Astrocyte (in vitro differentiated cells and primary cell): Measurements from ENCODE around the gene FGF9. TPM values are rescaled to one million over a fixed set of nuclear protein-coding genes. Genes with fewer than 3 reads are reported as not detected.
A peak's percentile ranks its signal among the peaks of the same experiment; 100 is the strongest.

Experiments
- DNase-seq: peaks from one replicate; pipeline ENCODE4 v3.0.0-alpha.2; 2010; ENCODE audit warnings: low read depth
- FAIRE-seq: peaks from 2 replicates; lab custom pipeline; 2011; peaks lifted over from hg19 to GRCh38; lab: Jason Lieb, UNC
- H2AFZ ChIP-seq: 2 replicates; pipeline ENCODE4 v1.6.0; 2012; ENCODE audit warnings: low read depth, low read length, inconsistent platforms
- H3K27ac ChIP-seq: 2 replicates; pipeline ENCODE4 v1.5.1; 2011; ENCODE audit warnings: low read depth, low read length, inconsistent platforms
- H3K27me3 ChIP-seq: 2 replicates; pipeline ENCODE4 v1.6.0; 2011; ENCODE audit warnings: low read length, inconsistent platforms; ENCODE audit not compliant: insufficient read depth
- H3K36me3 ChIP-seq: 2 replicates; pipeline ENCODE4 v1.5.1; 2011; ENCODE audit warnings: low read length, inconsistent platforms; ENCODE audit not compliant: insufficient read depth
- H3K4me1 ChIP-seq: 2 replicates; pipeline ENCODE4 v1.5.1; 2011; ENCODE audit warnings: low read length, inconsistent platforms; ENCODE audit not compliant: insufficient read depth
- H3K4me2 ChIP-seq: 2 replicates; pipeline ENCODE4 v1.6.0; 2012; ENCODE audit warnings: low read length, inconsistent platforms
- H3K4me3 ChIP-seq: 2 replicates; pipeline ENCODE4 v1.5.1; 2011; ENCODE audit warnings: low read depth, mild to moderate bottlenecking, low read length, inconsistent platforms; ENCODE audit not compliant: insufficient read depth
- H3K79me2 ChIP-seq: 2 replicates; pipeline ENCODE4 v1.6.0; 2012; ENCODE audit warnings: mild to moderate bottlenecking, low read length, inconsistent platforms; ENCODE audit not compliant: insufficient read depth
- H3K9ac ChIP-seq: 2 replicates; pipeline ENCODE4 v1.6.0; 2012; ENCODE audit warnings: mild to moderate bottlenecking, low read length, inconsistent platforms
- H3K9me3 ChIP-seq: 2 replicates; pipeline ENCODE4 v1.5.1; 2012; ENCODE audit warnings: low read depth, mild to moderate bottlenecking, low read length, inconsistent platforms; ENCODE audit not compliant: insufficient read depth
- H4K20me1 ChIP-seq: 2 replicates; pipeline ENCODE4 v1.6.0; 2012; ENCODE audit warnings: low read length, inconsistent platforms; ENCODE audit not compliant: insufficient read depth
- H3K27ac Mint-ChIP-seq: one replicate; pipeline ENCODE4 v1.8.0; 2021; ENCODE audit warnings: mild to moderate bottlenecking, mixed read lengths; ENCODE audit not compliant: unreplicated experiment
- H3K27me3 Mint-ChIP-seq: one replicate; pipeline ENCODE4 v1.8.0; 2021; ENCODE audit warnings: low read depth, mixed read lengths; ENCODE audit not compliant: unreplicated experiment
- H3K36me3 Mint-ChIP-seq: one replicate; pipeline ENCODE4 v1.8.0; 2021; ENCODE audit warnings: low read depth, mixed read lengths; ENCODE audit not compliant: unreplicated experiment
- H3K4me1 Mint-ChIP-seq: one replicate; pipeline ENCODE4 v1.8.0; 2021; ENCODE audit warnings: low read depth, mixed read lengths; ENCODE audit not compliant: unreplicated experiment
- H3K4me3 Mint-ChIP-seq: one replicate; pipeline ENCODE4 v1.8.0; 2021; ENCODE audit warnings: mild to moderate bottlenecking, moderate library complexity, mixed read lengths; ENCODE audit not compliant: unreplicated experiment
- H3K9me3 Mint-ChIP-seq: one replicate; pipeline ENCODE4 v1.8.0; 2021; ENCODE audit warnings: mild to moderate bottlenecking, mixed read lengths; ENCODE audit not compliant: unreplicated experiment
- CTCF ChIP-seq: IDR thresholded peaks from 2 replicates; pipeline ENCODE4 v1.5.1; 2011; ENCODE audit warnings: low read depth, mild to moderate bottlenecking, inconsistent platforms, low read length, moderate library complexity; ENCODE audit not compliant: insufficient read depth
- EZH2 ChIP-seq: IDR thresholded peaks from 2 replicates; pipeline ENCODE4 v1.6.1; 2012; ENCODE audit warnings: mild to moderate bottlenecking, low read length, inconsistent platforms; ENCODE audit not compliant: insufficient read depth
- total RNA-seq: library from RNA; stranded (reverse); gene quantifications from 2 replicates; pipeline ENCODE4 v1.2.1, GENCODE V29; 2021

FGF9 gene
- total RNA-seq, 1 donor from 2014 or later, result 0.27 TPM

GRCh38 chr13:21675095-21675991, 4.5 kb downstream of the FGF9 start:
- H2AFZ ChIP-seq, result peak overlapping the region; percentile 41
- Mint-ChIP-seq H3K4me3 (peak overlapping the region; percentile 54), H3K27me3 (peaks cover 44% of the 10 kb centered on the region), H3K36me3 (no peaks in the 10 kb centered on the region), H3K9me3 (peaks cover 2% of the 10 kb centered on the region), H3K27ac (no peak overlapping the region), H3K4me1 (peaks cover 9% of the 10 kb centered on the region)
- DNase-seq (no peak), FAIRE-seq (no peak)
- H3K4me2 ChIP-seq, result peak overlapping the region; percentile 89
- no peaks in the 10 kb centered on the region for H3K9me3 ChIP-seq
- peaks cover 7% of the 10 kb centered on the region for H4K20me1 ChIP-seq
- no peak overlapping the region for H3K27ac ChIP-seq
- H3K79me2 ChIP-seq, result no peaks in the 10 kb centered on the region
- no peak overlapping the region for H3K9ac ChIP-seq
- H3K4me3 ChIP-seq, result peak overlapping the region; percentile 23
- TF ChIP-seq CTCF (no peak), EZH2 (peak; percentile 96)
- H3K27me3 ChIP-seq, result peaks cover 54% of the 10 kb centered on the region
- H3K36me3 ChIP-seq, result no peaks in the 10 kb centered on the region
- H3K4me1 ChIP-seq, result peaks cover 15% of the 10 kb centered on the region

GRCh38 chr13:21676611-21677021, 5.7 kb downstream of the FGF9 start:
- Histone ChIP-seq H4K20me1 (peaks cover 7% of the 10 kb centered on the region), H3K4me1 (peaks cover 11% of the 10 kb centered on the region), H2AFZ (no peak overlapping the region), H3K9ac (no peak overlapping the region), H3K79me2 (no peaks in the 10 kb centered on the region), H3K9me3 (no peaks in the 10 kb centered on the region), H3K36me3 (no peaks in the 10 kb centered on the region), H3K4me3 (no peak overlapping the region), H3K4me2 (no peak overlapping the region), H3K27ac (no peak overlapping the region), H3K27me3 (peaks cover 50% of the 10 kb centered on the region)
- no peak for FAIRE-seq
- H3K27ac Mint-ChIP-seq, result no peak overlapping the region
- H3K36me3 Mint-ChIP-seq, result no peaks in the 10 kb centered on the region
- TF ChIP-seq EZH2 (no peak), CTCF (no peak)
- no peak overlapping the region for H3K4me3 Mint-ChIP-seq
- H3K27me3 Mint-ChIP-seq, result peaks cover 42% of the 10 kb centered on the region
- no peak for DNase-seq
- H3K9me3 Mint-ChIP-seq, result peaks cover 2% of the 10 kb centered on the region
- H3K4me1 Mint-ChIP-seq, result peaks cover 6% of the 10 kb centered on the region

- H3K4me1 ChIP-seq, result peaks cover 11% of the 10 kb centered on the region
- Mint-ChIP-seq H3K27me3 (peaks cover 36% of the 10 kb centered on the region), H3K4me3 (no peak overlapping the region), H3K9me3 (peaks cover 2% of the 10 kb centered on the region), H3K36me3 (no peaks in the 10 kb centered on the region), H3K4me1 (peaks cover 6% of the 10 kb centered on the region), H3K27ac (no peak overlapping the region)
- DNase-seq (no peak), FAIRE-seq (no peak)
- no peak overlapping the region for H3K4me2 ChIP-seq
- H3K4me3 ChIP-seq, result no peak overlapping the region
- no peak overlapping the region for H2AFZ ChIP-seq
- H3K79me2 ChIP-seq, result no peaks in the 10 kb centered on the region
- H4K20me1 ChIP-seq, result peaks cover 1% of the 10 kb centered on the region
- H3K9me3 ChIP-seq, result no peaks in the 10 kb centered on the region
- TF ChIP-seq EZH2 (no peak), CTCF (no peak)
- peaks cover 45% of the 10 kb centered on the region for H3K27me3 ChIP-seq
- no peaks in the 10 kb centered on the region for H3K36me3 ChIP-seq
- H3K9ac ChIP-seq, result no peak overlapping the region
- no peak overlapping the region for H3K27ac ChIP-seq
These were observed 6.3 kb downstream of the FGF9 start for GRCh38 chr13:21677075-21677623.
